Activated CD4-positive, alpha-beta memory T cell treated with anti-CD3 and anti-CD28 coated beads for 36 hours (primary cell): Measurements from ENCODE around the gene UFSP2. TPM values are rescaled to one million over a fixed set of nuclear protein-coding genes. Genes with fewer than 3 reads are reported as not detected.

Experiments used
- CTCF ChIA-PET: fragments of 350-600 bp; sonication (Branson Sonifier 250); formaldehyde crosslinking; loops from one replicate; lab custom pipeline; 2021; ENCODE audit warnings: antibody characterized with exemption, inconsistent platforms; lab: Charles Lee
- POLR2A ChIA-PET: fragments of 350-600 bp; sonication (Branson Sonifier 250); formaldehyde crosslinking; loops from one replicate; lab custom pipeline; 2021; ENCODE audit warnings: antibody characterized with exemption; lab: Charles Lee
- DNase-seq: peaks from one replicate; pipeline ENCODE4 v3.0.0-alpha.2; 2020
- H3K27ac Mint-ChIP-seq: one replicate; pipeline ENCODE4 v1.8.0; 2021; ENCODE audit warnings: mixed read lengths
- H3K27me3 Mint-ChIP-seq: one replicate; pipeline ENCODE4 v1.8.0; 2021; ENCODE audit warnings: mixed read lengths
- H3K36me3 Mint-ChIP-seq: one replicate; pipeline ENCODE4 v1.8.0; 2021; ENCODE audit warnings: mixed read lengths
- H3K4me1 Mint-ChIP-seq: one replicate; pipeline ENCODE4 v1.8.0; 2021; ENCODE audit warnings: low read depth, mixed read lengths
- H3K4me3 Mint-ChIP-seq: one replicate; pipeline ENCODE4 v1.8.0; 2021; ENCODE audit warnings: mild to moderate bottlenecking, mixed read lengths
- H3K9me3 Mint-ChIP-seq: one replicate; pipeline ENCODE4 v1.8.0; 2021; ENCODE audit warnings: mixed read lengths
- intact Hi-C: fragments of 100-400 bp; cut with micrococcal nuclease; formaldehyde crosslinking; loops from one replicate; pipeline ENCODE4 v1.15.1; 2023
- total RNA-seq, 2 experiments: library from RNA; stranded (reverse); gene quantifications; one replicate each; pipeline ENCODE4 v1.2.3, GENCODE V29; 2021

The UFSP2 gene
- total RNA-seq, 2 experiments from 2014 or later, result 28.3 to 33.0 TPM

DNA sequence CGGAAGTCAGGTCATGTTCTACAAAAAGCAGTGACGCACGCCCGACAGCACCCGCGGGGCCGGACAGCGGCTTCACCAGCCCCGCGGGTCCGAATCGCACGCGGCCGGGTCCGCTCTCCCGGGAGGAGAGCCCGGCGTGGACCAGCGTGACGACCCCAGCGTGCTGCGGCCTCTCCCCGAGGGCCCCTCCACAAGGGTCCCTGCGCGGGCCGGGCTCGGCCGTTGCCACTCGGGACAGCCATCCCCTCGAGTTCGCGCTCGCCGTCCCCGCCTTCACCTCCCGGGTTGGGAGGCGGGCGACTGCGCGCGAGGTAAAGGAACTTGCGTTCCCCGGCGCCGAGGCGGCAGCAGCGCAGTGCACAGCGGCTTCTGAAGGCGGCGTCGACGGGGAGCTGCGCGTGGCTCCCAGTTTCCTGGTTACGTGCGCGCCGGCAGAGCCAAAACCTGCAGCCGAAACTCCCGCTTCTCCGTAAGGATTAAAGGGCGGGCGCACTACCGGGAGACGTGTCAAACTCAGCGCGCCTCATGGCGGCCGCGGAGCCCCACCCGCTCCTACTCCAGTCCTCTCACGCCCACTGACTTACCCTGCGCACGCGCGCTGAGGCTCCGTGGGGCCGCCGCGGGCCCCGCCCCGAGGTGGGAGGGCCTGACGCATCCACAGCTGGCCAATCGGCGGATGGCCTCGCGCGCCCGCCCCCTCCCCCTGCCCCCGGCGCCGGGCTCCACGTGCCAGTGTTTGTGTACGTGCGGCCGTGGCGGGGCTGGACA lies 29.6 kb downstream of the UFSP2 start:
- H3K27ac Mint-ChIP-seq, result peak overlapping the region; percentile 97
- ChIA-PET POLR2A (interaction anchor here (0.7 to 2.2 kb wide), 6 partner anchors 8 to 747 kb away, joined by 3 to 12 read pairs (median 4); partner anchors contain the start of genes CASP3, CFAP97, PRIMPOL and SNX25), CTCF (interaction anchor here (0.9 to 1.5 kb wide), 7 partner anchors 30 to 662 kb away, joined by 3 to 4 read pairs (median 3); partner anchors contain the start of genes CENPU, SLC25A4, SNX25 and UFSP2)
- H3K9me3 Mint-ChIP-seq, result no peaks in the 10 kb centered on the region
- peak overlapping the region; percentile 95 for H3K4me3 Mint-ChIP-seq
- H3K27me3 Mint-ChIP-seq, result no peaks in the 10 kb centered on the region
- peaks cover 11% of the 10 kb centered on the region for H3K36me3 Mint-ChIP-seq
- peaks cover 37% of the 10 kb centered on the region for H3K4me1 Mint-ChIP-seq
- peak; percentile 98 for DNase-seq
- intact Hi-C loops, result loop anchor here (1.0 to 10.0 kb wide), 12 partner anchors 9 to 1891 kb away; partner anchors contain the start of genes ACSL1, CCDC110, CENPU and ING2

DNA sequence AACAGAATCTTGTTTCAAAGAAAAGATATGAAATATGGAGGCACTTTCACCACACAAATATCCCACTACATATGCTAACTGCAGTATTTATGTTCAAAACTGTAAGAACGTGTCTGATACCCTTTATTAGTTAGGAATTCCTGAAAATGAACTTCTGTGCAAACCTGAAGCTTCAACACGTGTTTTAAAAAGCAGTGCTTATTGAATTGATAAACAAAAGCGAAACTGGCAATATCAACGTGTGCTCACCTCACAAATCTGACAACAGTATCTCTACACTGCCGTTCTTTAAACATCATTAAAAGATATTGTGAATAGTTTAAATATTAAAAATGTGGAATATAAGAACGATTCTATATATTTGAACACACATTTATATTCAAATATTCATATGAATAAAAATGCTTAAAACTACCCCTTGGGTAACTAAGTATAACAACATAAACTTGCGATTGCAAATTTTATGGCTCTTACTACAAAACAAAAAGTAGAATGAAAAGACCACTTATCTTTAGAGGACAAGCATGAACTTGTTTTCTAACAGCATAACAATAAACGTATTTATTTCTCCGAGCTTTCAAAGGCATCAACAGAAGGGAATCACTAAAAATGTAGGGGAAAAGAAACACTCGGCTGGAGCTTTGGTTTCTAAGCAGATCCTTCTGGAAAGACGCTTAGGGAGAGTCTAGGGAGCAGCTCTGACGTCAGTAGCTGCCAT lies 30.4 kb downstream of the UFSP2 start, which contains the start of gene LRP2BP:
Gene LRP2BP (minus strand): TSS at position 687 of the 718 bp plus-strand sequence. CDS start 17,738 bp downstream, outside the sequence.
- Mint-ChIP-seq H3K27me3 (no peaks in the 10 kb centered on the region), H3K9me3 (no peaks in the 10 kb centered on the region), H3K36me3 (peaks cover 7% of the 10 kb centered on the region), H3K4me3 (peak within 1 kb of the TSS; percentile 95), H3K4me1 (peaks cover 37% of the 10 kb centered on the region), H3K27ac (peak within 1 kb of the TSS; percentile 97)
- intact Hi-C loops, result loop anchor here (1.0 to 10.0 kb wide), 5 partner anchors 38 to 1891 kb away; partner anchors contain the start of genes ACSL1 and ING2
- ChIA-PET POLR2A (interaction anchor here (1.4 to 2.2 kb wide), 6 partner anchors 9 to 746 kb away, joined by 4 to 12 read pairs (median 4); partner anchors contain the start of genes CASP3, CFAP97, PRIMPOL and SNX25), CTCF (interaction anchor here (1.0 to 1.5 kb wide), 6 partner anchors 31 to 807 kb away, joined by 3 to 4 read pairs (median 3); partner anchors contain the start of genes SLC25A4, SNX25 and UFSP2)
- DNase-seq, result no peak

DNA sequence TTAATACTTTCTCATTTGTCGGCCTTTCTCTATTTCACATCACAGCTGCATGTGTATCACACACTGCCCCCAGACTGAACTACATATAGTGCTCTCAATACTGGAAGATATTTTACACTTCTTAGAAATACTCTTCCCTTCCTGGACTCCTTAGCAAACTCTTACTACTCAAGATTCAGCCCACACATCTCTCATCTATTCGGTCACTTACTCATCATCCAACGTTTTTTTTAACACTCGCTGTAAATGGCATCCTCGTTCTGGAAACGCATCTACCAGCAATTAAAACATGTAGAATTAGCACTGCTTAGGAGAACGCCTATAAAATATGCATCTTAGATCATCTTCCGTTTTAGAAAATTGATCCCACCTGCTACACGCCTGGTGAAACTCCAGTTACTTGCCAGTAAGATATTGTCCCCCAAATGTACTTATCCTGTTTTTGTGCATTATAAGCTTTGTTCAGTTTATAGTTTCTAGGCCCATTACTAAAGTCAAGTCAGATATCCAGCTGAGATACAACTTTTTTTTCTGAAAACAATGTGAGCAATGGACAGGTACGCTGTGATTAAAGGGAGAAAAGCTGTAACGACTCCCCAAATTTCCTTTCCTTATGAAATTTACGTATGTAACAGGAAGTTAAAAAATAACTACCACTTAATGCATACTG lies 31.1 kb downstream of the UFSP2 start:
- POLR2A ChIA-PET, result interaction anchor here (0.6 to 2.2 kb wide), 5 partner anchors 8 to 185 kb away, joined by 3 to 12 read pairs (median 4); partner anchors contain the start of genes SNX25 and UFSP2
- Mint-ChIP-seq H3K27ac (peak overlapping the region; percentile 97), H3K36me3 (peaks cover 3% of the 10 kb centered on the region), H3K4me3 (peak overlapping the region; percentile 95), H3K4me1 (peaks cover 37% of the 10 kb centered on the region), H3K27me3 (no peaks in the 10 kb centered on the region), H3K9me3 (no peaks in the 10 kb centered on the region)
- intact Hi-C loops, result loop anchor here (1.0 to 10.0 kb wide), 6 partner anchors 37 to 1890 kb away; partner anchors contain the start of genes ACSL1 and ING2
- no peak for DNase-seq
- CTCF ChIA-PET, result interaction anchor here (1.0 to 1.5 kb wide), 4 partner anchors 185 to 808 kb away, joined by 3 to 4 read pairs (median 3); partner anchors contain the start of gene SNX25

DNA sequence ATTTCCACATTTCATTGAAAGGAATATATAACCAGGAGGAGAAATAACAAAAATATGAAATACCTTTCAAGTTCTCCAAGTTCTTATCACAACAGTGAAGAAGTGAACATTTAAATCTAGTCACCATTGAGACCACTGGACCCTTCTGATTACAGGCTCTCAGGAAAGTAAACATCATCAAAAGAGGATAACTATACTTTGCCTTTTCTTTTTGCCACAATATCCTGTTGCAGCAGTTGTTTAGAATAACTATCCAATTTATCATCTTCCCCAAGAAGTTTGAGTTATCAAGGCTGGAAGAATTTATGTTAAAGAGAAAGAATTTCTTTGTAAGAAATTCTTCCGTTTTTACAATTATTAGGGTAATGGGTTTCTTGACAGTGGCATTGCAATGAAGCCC lies 33.6 kb downstream of the UFSP2 start:
- no peak overlapping the region for H3K4me3 Mint-ChIP-seq

DNA sequence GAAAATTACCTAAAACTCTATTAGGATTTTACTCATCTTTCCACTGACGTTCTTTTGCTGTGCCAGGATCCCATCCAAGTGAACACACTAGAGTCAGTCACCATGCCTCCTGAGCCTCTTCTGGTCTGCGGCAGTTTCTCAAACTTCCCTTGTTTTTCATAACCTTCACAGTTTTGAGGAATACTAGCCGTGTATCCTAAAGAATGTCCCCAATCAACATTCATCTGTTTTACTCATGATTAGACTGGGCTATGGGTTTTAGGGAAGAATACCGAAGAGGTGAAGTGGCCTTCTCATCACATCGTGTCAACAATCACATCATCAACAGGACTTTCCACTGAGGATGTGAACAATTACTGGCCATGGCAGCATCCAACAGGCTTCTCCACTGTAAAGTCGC lies 34.8 kb downstream of the UFSP2 start:
- H3K4me1 Mint-ChIP-seq, result peaks cover 14% of the 10 kb centered on the region
- H3K4me3 Mint-ChIP-seq, result no peak overlapping the region
- no peaks in the 10 kb centered on the region for H3K36me3 Mint-ChIP-seq
- no peaks in the 10 kb centered on the region for H3K27me3 Mint-ChIP-seq
- POLR2A ChIA-PET, result no interaction called here
- CTCF ChIA-PET, result no interaction called here
- intact Hi-C loops, result loop anchor here (10.0 kb wide), 2 partner anchors 566 to 1886 kb away; partner anchors contain the start of genes ACSL1 and ING2
- no peak for DNase-seq
- no peaks in the 10 kb centered on the region for H3K9me3 Mint-ChIP-seq
- H3K27ac Mint-ChIP-seq, result no peak overlapping the region

More for the DNA sequence above, 33.6 kb downstream of the UFSP2 start:
- Mint-ChIP-seq H3K9me3 (no peaks in the 10 kb centered on the region), H3K27ac (no peak overlapping the region), H3K27me3 (no peaks in the 10 kb centered on the region), H3K4me1 (peaks cover 17% of the 10 kb centered on the region), H3K36me3 (no peaks in the 10 kb centered on the region)
- intact Hi-C loops, result loop anchor here (10.0 kb wide), 2 partner anchors 567 to 1887 kb away; partner anchors contain the start of genes ACSL1 and ING2
- CTCF ChIA-PET, result no interaction called here
- POLR2A ChIA-PET, result no interaction called here
- no peak for DNase-seq

DNA sequence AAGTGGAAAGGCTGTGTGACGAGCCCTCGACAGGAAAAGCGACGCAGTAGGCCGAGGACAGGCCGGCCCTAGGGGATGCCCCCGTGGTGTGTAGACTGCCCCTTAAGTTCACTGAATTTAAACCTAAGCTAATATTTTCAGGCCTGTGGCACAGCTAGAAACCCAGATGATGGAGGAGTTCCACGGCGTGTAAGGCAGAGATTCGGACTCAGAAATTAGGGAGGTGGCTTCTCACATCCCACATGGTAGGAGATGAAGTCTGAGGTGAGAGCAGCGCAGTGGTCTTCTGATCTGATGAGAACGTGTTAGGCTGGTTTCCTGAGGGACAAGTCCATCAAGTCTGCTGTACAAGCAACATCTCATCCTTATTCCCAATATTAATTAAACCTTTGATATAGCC lies 37.8 kb downstream of the UFSP2 start:
- no peaks in the 10 kb centered on the region for H3K36me3 Mint-ChIP-seq
- ChIA-PET POLR2A (interaction anchor here (1.0 kb wide), 1 partner anchor 9 kb away, joined by 3 read pairs; the partner anchor contains the start of gene ANKRD37), CTCF (interaction anchor here (1.2 kb wide), 1 partner anchor 253 kb away, joined by 4 read pairs; no protein-coding TSS in a partner anchor)
- no peak for DNase-seq
- H3K4me1 Mint-ChIP-seq, result peaks cover 9% of the 10 kb centered on the region
- no peaks in the 10 kb centered on the region for H3K27me3 Mint-ChIP-seq
- intact Hi-C loops, result no loop called here
- no peaks in the 10 kb centered on the region for H3K9me3 Mint-ChIP-seq
- no peak overlapping the region for H3K27ac Mint-ChIP-seq
- no peak overlapping the region for H3K4me3 Mint-ChIP-seq

DNA sequence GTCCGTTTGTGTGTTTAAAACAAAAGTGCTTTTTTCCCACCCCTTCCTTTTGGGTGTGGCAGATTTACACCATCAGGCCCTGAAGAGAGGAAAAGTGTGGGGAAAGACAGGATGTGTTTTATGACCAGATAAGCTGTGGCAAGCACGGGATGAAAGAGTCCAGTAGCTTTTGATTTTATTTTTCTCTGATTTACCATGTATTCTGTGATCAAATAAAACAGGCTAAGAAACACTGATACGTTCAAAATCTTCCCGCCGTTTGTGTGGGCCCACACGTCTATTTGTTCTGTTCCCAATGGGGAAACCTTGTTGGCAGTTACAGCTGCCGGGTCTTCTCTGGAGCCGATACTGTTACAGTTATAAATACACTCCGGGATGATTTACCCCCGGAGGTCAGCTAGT lies 40.8 kb downstream of the UFSP2 start:
- DNase-seq, result no peak
- H3K4me3 Mint-ChIP-seq, result no peak overlapping the region
- peaks cover 6% of the 10 kb centered on the region for H3K36me3 Mint-ChIP-seq
- ChIA-PET POLR2A (no interaction called here), CTCF (no interaction called here)
- H3K27ac Mint-ChIP-seq, result no peak overlapping the region
- H3K27me3 Mint-ChIP-seq, result no peaks in the 10 kb centered on the region
- intact Hi-C loops, result no loop called here
- peaks cover 9% of the 10 kb centered on the region for H3K4me1 Mint-ChIP-seq
- H3K9me3 Mint-ChIP-seq, result peaks cover 7% of the 10 kb centered on the region

DNA sequence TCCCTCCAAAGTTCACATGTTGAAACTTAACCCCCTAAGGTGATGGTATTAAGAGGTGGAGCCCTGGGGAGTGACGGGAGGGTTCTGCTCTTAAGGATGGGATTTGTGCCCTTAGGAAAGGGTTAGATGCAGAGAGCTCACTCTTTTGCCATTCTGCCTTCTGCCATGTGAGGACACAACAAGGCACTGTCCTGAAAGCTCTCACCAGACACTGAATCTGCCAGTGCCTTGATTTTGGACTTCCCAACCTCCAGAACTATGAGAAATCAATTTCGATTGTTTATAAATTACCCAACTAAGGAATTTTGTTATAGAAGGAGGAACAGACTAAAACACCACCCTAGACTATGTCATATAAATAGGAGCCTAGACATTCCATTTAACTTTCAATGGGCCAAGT lies 41.7 kb downstream of the UFSP2 start:
- ChIA-PET POLR2A (interaction anchor here (0.7 kb wide), 1 partner anchor 11 kb away, joined by 3 read pairs; no protein-coding TSS in a partner anchor), CTCF (no interaction called here)
- Mint-ChIP-seq H3K9me3 (peaks cover 7% of the 10 kb centered on the region), H3K4me1 (peaks cover 9% of the 10 kb centered on the region), H3K27ac (no peak overlapping the region), H3K36me3 (peaks cover 6% of the 10 kb centered on the region), H3K4me3 (no peak overlapping the region), H3K27me3 (no peaks in the 10 kb centered on the region)
- intact Hi-C loops, result no loop called here
- DNase-seq, result no peak

DNA sequence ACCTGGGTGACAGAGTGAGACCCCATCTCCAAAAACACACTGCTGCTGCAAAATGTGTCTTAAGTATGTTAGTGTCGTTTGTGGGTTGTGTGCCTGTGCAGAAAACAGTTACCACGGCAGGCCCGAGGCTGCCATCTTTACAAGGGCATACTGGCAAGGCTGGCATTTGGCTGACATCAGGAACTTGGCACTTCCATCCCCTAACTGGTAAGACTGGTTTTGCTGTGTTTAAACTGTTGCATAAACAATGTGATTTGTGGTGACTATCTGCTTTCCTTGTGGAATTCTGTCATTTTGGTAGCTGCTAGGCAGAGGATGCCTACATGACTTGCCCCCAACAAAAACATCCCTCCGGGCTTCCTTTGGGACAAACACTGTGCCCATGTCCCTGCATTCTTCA lies 42.3 kb downstream of the UFSP2 start:
- Mint-ChIP-seq H3K36me3 (peaks cover 6% of the 10 kb centered on the region), H3K4me1 (peaks cover 9% of the 10 kb centered on the region), H3K4me3 (no peak overlapping the region), H3K27me3 (no peaks in the 10 kb centered on the region), H3K9me3 (peaks cover 7% of the 10 kb centered on the region), H3K27ac (no peak overlapping the region)
- DNase-seq, result no peak
- ChIA-PET POLR2A (interaction anchor here (0.7 kb wide), 1 partner anchor 11 kb away, joined by 3 read pairs; no protein-coding TSS in a partner anchor), CTCF (no interaction called here)
- intact Hi-C loops, result no loop called here

DNA sequence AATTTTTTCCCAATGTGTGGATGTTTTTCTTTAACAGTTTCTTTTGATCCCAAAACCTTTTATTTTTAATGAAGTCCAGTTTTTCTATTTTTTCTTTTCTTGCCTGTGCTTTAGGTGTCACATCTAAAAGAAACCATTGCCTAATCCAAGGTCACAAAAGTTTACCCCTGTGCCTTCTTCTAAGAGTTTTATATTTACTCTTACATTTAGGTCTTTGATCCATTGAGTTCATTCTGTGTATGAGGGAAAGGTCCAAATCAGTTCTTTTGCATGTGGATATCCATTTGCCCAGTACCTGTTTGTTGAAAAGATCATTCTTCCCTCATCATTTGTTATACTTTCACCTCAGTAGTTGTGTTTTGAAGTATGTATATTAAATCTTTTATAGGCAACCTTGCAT lies 43.0 kb downstream of the UFSP2 start:
- CTCF ChIA-PET, result no interaction called here
- POLR2A ChIA-PET, result no interaction called here

More for the DNA sequence above, 43.0 kb downstream of the UFSP2 start:
- DNase-seq, result no peak
- H3K36me3 Mint-ChIP-seq, result peaks cover 6% of the 10 kb centered on the region
- peaks cover 9% of the 10 kb centered on the region for H3K4me1 Mint-ChIP-seq
- no peaks in the 10 kb centered on the region for H3K27me3 Mint-ChIP-seq
- peaks cover 7% of the 10 kb centered on the region for H3K9me3 Mint-ChIP-seq
- no peak overlapping the region for H3K4me3 Mint-ChIP-seq
- intact Hi-C loops, result no loop called here
- no peak overlapping the region for H3K27ac Mint-ChIP-seq
